Neural cell (in vitro differentiated cells): ENCODE data around the gene LSM3. TPM values are rescaled to one million over a fixed set of nuclear protein-coding genes. Genes with fewer than 3 reads are reported as not detected.

Experiments used
- H2AFZ ChIP-seq: fragments of 200-600, 300-800 bp; sonication (generic), shearing (Covaris generic); 2 replicates; pipeline ENCODE4 v1.6.0; 2014; ENCODE audit warnings: low read depth, mild to moderate bottlenecking, antibody characterized with exemption, low read length, moderate library complexity
- H3F3A ChIP-seq: fragments of 200-600 bp; shearing (Covaris generic); 2 replicates; pipeline ENCODE4 v1.6.1; 2016; ENCODE audit warnings: mild to moderate bottlenecking, moderate library complexity, mixed read lengths, antibody characterized with exemption, low read length; ENCODE audit not compliant: insufficient read depth, poor library complexity, severe bottlenecking
- H3K27ac ChIP-seq: fragments of 200-600, 300-800 bp; sonication (generic), shearing (Covaris generic); 2 replicates; pipeline ENCODE4 v1.5.1; 2014; ENCODE audit warnings: mild to moderate bottlenecking, low read length, moderate library complexity
- H3K27me3 ChIP-seq: fragments of 300-800, 200-600 bp; sonication (generic), shearing (Covaris generic); 2 replicates; pipeline ENCODE4 v1.6.0; 2014; ENCODE audit warnings: mild to moderate bottlenecking, low read depth, low read length, moderate library complexity; ENCODE audit not compliant: insufficient read depth
- H3K36me3 ChIP-seq: fragments of 300-800, 200-600 bp; sonication (generic), shearing (Covaris generic); 2 replicates; pipeline ENCODE4 v1.5.1; 2014; ENCODE audit warnings: mild to moderate bottlenecking, antibody characterized with exemption, low read length, moderate library complexity; ENCODE audit not compliant: insufficient read depth
- H3K4me2 ChIP-seq: fragments of 300-800, 200-600 bp; sonication (generic), shearing (Covaris generic); 2 replicates; pipeline ENCODE4 v1.6.0; 2014; ENCODE audit warnings: mild to moderate bottlenecking, low read length
- H3K4me3 ChIP-seq: fragments of 300-800, 200-600 bp; sonication (generic), shearing (Covaris generic); 2 replicates; pipeline ENCODE4 v1.5.1; 2014; ENCODE audit warnings: mild to moderate bottlenecking, low read length, moderate library complexity
- H3K79me2 ChIP-seq: fragments of 200-600 bp; shearing (Covaris generic); replicated peaks from 2 replicates; pipeline ENCODE4 v1.6.0; 2014; ENCODE audit warnings: mild to moderate bottlenecking, low read length, moderate library complexity; ENCODE audit not compliant: insufficient read depth
- H3K9ac ChIP-seq: fragments of 300-800, 200-600 bp; sonication (generic), shearing (Covaris generic); 2 replicates; pipeline ENCODE4 v1.6.1; 2016; ENCODE audit warnings: mild to moderate bottlenecking, low read length, mixed read lengths
- H3K9me2 ChIP-seq: fragments of 200-600 bp; shearing (Covaris generic); 2 replicates; pipeline ENCODE4 v1.6.1; 2016; ENCODE audit warnings: mild to moderate bottlenecking, low read length, mixed read lengths; ENCODE audit not compliant: insufficient read depth
- H3K9me3 ChIP-seq: fragments of 200-600, 300-800 bp; sonication (generic), shearing (Covaris generic); 2 replicates; pipeline ENCODE4 v1.6.1; 2016; ENCODE audit warnings: mild to moderate bottlenecking, mixed run types, low read length, moderate library complexity, mixed read lengths
- H4K20me1 ChIP-seq: fragments of 200-600 bp; shearing (Covaris generic); 2 replicates; pipeline ENCODE4 v1.6.1; 2016; ENCODE audit warnings: mild to moderate bottlenecking, mixed run types; ENCODE audit not compliant: insufficient read depth
- EP300 ChIP-seq: fragments of 450-650 bp; conservative IDR thresholded peaks from 2 replicates; pipeline ENCODE4 v1.6.1; 2014; ENCODE audit warnings: antibody characterized with exemption, mild to moderate bottlenecking, moderate library complexity; ENCODE audit not compliant: poor library complexity, severe bottlenecking
- EZH2 ChIP-seq: fragments of 200-600, 300-800 bp; shearing (Covaris generic), sonication (generic); IDR thresholded peaks from 2 replicates; pipeline ENCODE4 v1.6.1; 2014; ENCODE audit warnings: antibody characterized with exemption, low read length, borderline replicate concordance, mild to moderate bottlenecking; ENCODE audit not compliant: insufficient read depth, poor library complexity, severe bottlenecking
- MXI1 ChIP-seq: fragments of 450-650 bp; conservative IDR thresholded peaks from 2 replicates; pipeline ENCODE4 v1.6.1; 2014; ENCODE audit warnings: antibody characterized with exemption, mild to moderate bottlenecking; ENCODE audit not compliant: poor library complexity, severe bottlenecking
- POLR2AphosphoS5 ChIP-seq: IDR thresholded peaks from 2 replicates; pipeline ENCODE4 v1.6.1; 2012
- RAD21 ChIP-seq: fragments of 450-650 bp; conservative IDR thresholded peaks from 2 replicates; pipeline ENCODE4 v1.6.1; 2014; ENCODE audit warnings: antibody characterized with exemption, mild to moderate bottlenecking, moderate library complexity
- SMC3 ChIP-seq: fragments of 450-650 bp; conservative IDR thresholded peaks from 2 replicates; pipeline ENCODE4 v1.6.1; 2014; ENCODE audit warnings: antibody characterized with exemption, mild to moderate bottlenecking, moderate library complexity; ENCODE audit not compliant: poor library complexity
- TAF1 ChIP-seq: IDR thresholded peaks from 2 replicates; pipeline ENCODE4 v1.6.1; 2012; ENCODE audit warnings: low read depth
- polyA plus RNA-seq: library from polyadenylated mRNA; depleted of rRNA; stranded (reverse); fragments of >200 nt; gene quantifications from 2 replicates; pipeline ENCODE4 v1.2.3, GENCODE V29; 2014
- TF ChIP-seq, protein P1 (sequence below): IDR thresholded peaks from 2 replicates; pipeline ENCODE4 v1.6.1; 2012; ENCODE audit warnings: borderline replicate concordance
- TF ChIP-seq, protein P2 (sequence below): fragments of 450-650 bp; IDR thresholded peaks from 2 replicates; pipeline ENCODE4 v1.5.1; 2014; ENCODE audit warnings: antibody characterized with exemption, mild to moderate bottlenecking, moderate library complexity; ENCODE audit not compliant: poor library complexity, severe bottlenecking

LSM3 gene
- polyA plus RNA-seq, 1 donor from 2014 or later: 29.6 TPM

DNA sequence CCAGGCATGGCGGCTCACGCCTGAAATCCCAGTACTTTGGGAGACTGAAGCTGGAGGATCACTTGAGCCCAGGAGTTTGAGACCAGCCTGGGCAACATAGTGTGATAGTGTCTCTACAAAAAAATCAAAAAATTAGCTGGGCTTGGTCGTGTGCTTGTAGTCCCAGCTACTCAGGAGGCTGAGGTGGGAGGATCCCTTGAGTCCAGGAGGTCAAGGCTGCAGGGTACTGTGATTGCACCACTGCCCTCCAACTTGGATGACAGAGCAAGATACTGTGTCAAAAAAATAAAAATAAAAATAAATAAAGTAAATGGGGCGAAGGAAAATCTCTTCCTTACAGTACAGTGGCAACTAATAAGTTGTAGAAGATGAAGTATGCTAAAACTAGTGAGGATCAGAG is 29.6 kb downstream of the LSM3 start:
- Histone ChIP-seq H3K9me2 (no peaks in the 10 kb centered on the region), H3K4me3 (no peak overlapping the region), H3K27me3 (no peaks in the 10 kb centered on the region), H3F3A (no peaks in the 10 kb centered on the region), H3K9me3 (no peaks in the 10 kb centered on the region), H2AFZ (no peak overlapping the region), H4K20me1 (no peaks in the 10 kb centered on the region), H3K79me2 (no peaks in the 10 kb centered on the region), H3K4me2 (no peak overlapping the region), H3K27ac (no peak overlapping the region), H3K9ac (no peak overlapping the region), H3K36me3 (no peaks in the 10 kb centered on the region)
- no peak for TF ChIP-seq POLR2AphosphoS5

- Histone ChIP-seq H3K27me3 (no peaks in the 10 kb centered on the region), H3F3A (no peaks in the 10 kb centered on the region), H3K9me3 (no peaks in the 10 kb centered on the region), H3K27ac (no peak overlapping the region), H4K20me1 (no peaks in the 10 kb centered on the region), H3K4me3 (no peak overlapping the region), H3K4me2 (no peak overlapping the region), H3K9ac (no peak overlapping the region), H3K79me2 (no peaks in the 10 kb centered on the region), H3K9me2 (no peaks in the 10 kb centered on the region), H3K36me3 (no peaks in the 10 kb centered on the region), H2AFZ (no peak overlapping the region)
- TF ChIP-seq, protein P1, sequence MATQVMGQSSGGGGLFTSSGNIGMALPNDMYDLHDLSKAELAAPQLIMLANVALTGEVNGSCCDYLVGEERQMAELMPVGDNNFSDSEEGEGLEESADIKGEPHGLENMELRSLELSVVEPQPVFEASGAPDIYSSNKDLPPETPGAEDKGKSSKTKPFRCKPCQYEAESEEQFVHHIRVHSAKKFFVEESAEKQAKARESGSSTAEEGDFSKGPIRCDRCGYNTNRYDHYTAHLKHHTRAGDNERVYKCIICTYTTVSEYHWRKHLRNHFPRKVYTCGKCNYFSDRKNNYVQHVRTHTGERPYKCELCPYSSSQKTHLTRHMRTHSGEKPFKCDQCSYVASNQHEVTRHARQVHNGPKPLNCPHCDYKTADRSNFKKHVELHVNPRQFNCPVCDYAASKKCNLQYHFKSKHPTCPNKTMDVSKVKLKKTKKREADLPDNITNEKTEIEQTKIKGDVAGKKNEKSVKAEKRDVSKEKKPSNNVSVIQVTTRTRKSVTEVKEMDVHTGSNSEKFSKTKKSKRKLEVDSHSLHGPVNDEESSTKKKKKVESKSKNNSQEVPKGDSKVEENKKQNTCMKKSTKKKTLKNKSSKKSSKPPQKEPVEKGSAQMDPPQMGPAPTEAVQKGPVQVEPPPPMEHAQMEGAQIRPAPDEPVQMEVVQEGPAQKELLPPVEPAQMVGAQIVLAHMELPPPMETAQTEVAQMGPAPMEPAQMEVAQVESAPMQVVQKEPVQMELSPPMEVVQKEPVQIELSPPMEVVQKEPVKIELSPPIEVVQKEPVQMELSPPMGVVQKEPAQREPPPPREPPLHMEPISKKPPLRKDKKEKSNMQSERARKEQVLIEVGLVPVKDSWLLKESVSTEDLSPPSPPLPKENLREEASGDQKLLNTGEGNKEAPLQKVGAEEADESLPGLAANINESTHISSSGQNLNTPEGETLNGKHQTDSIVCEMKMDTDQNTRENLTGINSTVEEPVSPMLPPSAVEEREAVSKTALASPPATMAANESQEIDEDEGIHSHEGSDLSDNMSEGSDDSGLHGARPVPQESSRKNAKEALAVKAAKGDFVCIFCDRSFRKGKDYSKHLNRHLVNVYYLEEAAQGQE: no peak
- no peak for TF ChIP-seq EZH2
- no peak for TF ChIP-seq MXI1
Measured at GRCh38 chr3:14208977-14209394, 30.4 kb downstream of the LSM3 start.

- Histone ChIP-seq H3K36me3 (no peaks in the 10 kb centered on the region), H3F3A (no peaks in the 10 kb centered on the region), H3K79me2 (no peaks in the 10 kb centered on the region), H3K27me3 (no peaks in the 10 kb centered on the region), H2AFZ (no peak overlapping the region), H4K20me1 (no peaks in the 10 kb centered on the region), H3K27ac (no peak overlapping the region), H3K9me3 (no peaks in the 10 kb centered on the region), H3K9ac (no peak overlapping the region), H3K9me2 (no peaks in the 10 kb centered on the region), H3K4me3 (no peak overlapping the region), H3K4me2 (no peak overlapping the region)
- no peak for TF ChIP-seq TAF1
- no peak for TF ChIP-seq EP300
- no peak for TF ChIP-seq MXI1
- TF ChIP-seq POLR2AphosphoS5: no peak
Measured at GRCh38 chr3:14209581-14210289, 31.1 kb downstream of the LSM3 start.

DNA sequence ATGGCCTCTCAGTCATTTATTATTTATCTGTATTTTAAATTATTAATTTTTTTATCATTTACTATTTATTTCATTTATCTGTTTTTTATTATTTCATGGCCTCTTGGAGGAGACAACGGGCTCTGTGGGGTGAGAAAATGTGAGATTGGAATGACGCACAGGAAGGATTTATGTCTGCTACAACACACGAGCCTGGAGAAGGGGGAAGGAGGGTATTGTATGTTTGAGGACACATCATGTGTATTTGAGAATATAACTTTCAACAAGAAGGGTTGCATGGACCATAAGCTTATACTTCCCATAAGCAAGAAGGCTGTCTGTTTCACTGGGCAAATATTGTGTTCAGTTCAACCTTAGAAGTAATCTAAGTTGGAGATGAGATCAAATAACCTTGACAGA is 31.7 kb downstream of the LSM3 start:
- no peaks in the 10 kb centered on the region for H3K79me2 ChIP-seq
- H3K9me2 ChIP-seq: no peaks in the 10 kb centered on the region
- no peak overlapping the region for H3K9ac ChIP-seq
- H3K27ac ChIP-seq: no peak overlapping the region
- no peaks in the 10 kb centered on the region for H4K20me1 ChIP-seq
- H2AFZ ChIP-seq: no peak overlapping the region
- H3K4me3 ChIP-seq: no peak overlapping the region
- no peaks in the 10 kb centered on the region for H3K9me3 ChIP-seq
- H3K27me3 ChIP-seq: no peaks in the 10 kb centered on the region
- no peaks in the 10 kb centered on the region for H3F3A ChIP-seq
- no peak overlapping the region for H3K4me2 ChIP-seq
- H3K36me3 ChIP-seq: no peaks in the 10 kb centered on the region
- TF ChIP-seq EZH2 (no peak), RAD21 (no peak), SMC3 (no peak), EP300 (no peak), POLR2AphosphoS5 (no peak)
- TF ChIP-seq, protein P2, sequence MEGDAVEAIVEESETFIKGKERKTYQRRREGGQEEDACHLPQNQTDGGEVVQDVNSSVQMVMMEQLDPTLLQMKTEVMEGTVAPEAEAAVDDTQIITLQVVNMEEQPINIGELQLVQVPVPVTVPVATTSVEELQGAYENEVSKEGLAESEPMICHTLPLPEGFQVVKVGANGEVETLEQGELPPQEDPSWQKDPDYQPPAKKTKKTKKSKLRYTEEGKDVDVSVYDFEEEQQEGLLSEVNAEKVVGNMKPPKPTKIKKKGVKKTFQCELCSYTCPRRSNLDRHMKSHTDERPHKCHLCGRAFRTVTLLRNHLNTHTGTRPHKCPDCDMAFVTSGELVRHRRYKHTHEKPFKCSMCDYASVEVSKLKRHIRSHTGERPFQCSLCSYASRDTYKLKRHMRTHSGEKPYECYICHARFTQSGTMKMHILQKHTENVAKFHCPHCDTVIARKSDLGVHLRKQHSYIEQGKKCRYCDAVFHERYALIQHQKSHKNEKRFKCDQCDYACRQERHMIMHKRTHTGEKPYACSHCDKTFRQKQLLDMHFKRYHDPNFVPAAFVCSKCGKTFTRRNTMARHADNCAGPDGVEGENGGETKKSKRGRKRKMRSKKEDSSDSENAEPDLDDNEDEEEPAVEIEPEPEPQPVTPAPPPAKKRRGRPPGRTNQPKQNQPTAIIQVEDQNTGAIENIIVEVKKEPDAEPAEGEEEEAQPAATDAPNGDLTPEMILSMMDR: no peak
- TF ChIP-seq, protein P1: no peak
